Gastroesophageal sphincter (tissue), 4 donors: ENCODE measurements around the gene SULT1B1. TPM values are rescaled to one million over a fixed set of nuclear protein-coding genes. Genes with fewer than 3 reads are reported as not detected.

Experiments used
- ATAC-seq: fragments of 150-250 bp; one replicate; pipeline ENCODE4 v1.9.1; 2016; ENCODE audit warnings: mild to moderate bottlenecking, moderate library complexity
- H3K27ac ChIP-seq, 4 donors: fragments of 200-600 bp; sonication (generic) in 3 of 4; 1 replicate in 3 of 4; 2 replicates in 1 of 4; pipeline ENCODE4 v1.5.1; 2016 to 2019
- H3K27me3 ChIP-seq: fragments of 200-600 bp; sonication (generic); one replicate; pipeline ENCODE4 v1.5.1; 2019
- H3K36me3 ChIP-seq, 2 donors: fragments of 200-600 bp; sonication (generic); one replicate each; pipeline ENCODE4 v1.5.1; 2019; ENCODE audit warnings: control low read depth in 1 of 2
- H3K4me1 ChIP-seq, 3 donors: fragments of 200-600 bp; sonication (generic); 1 replicate in 2 of 3; 2 replicates in 1 of 3; pipeline ENCODE4 v1.5.1; 2016 to 2019; ENCODE audit warnings: control low read depth in 2 of 3
- H3K4me3 ChIP-seq, 2 donors: fragments of 200-600 bp; sonication (generic); one replicate each; pipeline ENCODE4 v1.5.1; 2019; ENCODE audit warnings: mild to moderate bottlenecking in 1 of 2, moderate library complexity in 1 of 2
- H3K9me3 ChIP-seq, 3 donors: fragments of 200-600 bp; sonication (generic); one replicate each; pipeline ENCODE4 v1.5.1; 2017 to 2019; ENCODE audit warnings: control low read depth in 2 of 3
- CTCF ChIP-seq, 4 experiments: fragments of 200-600 bp in 2 of 4; fragments of 450-650 bp in 2 of 4; sonication (generic) in 1 of 4; IDR thresholded peaks; one replicate each; pipeline ENCODE4 v1.5.1; 2017 to 2019; ENCODE audit warnings: antibody characterized with exemption in 4 of 4, mild to moderate bottlenecking in 2 of 4, moderate library complexity in 2 of 4
- EP300 ChIP-seq: sonication (generic); formaldehyde crosslinking; IDR thresholded peaks from one replicate; pipeline ENCODE4 v1.6.1; 2017; ENCODE audit warnings: antibody characterized with exemption, mild to moderate bottlenecking
- POLR2A ChIP-seq, 2 donors: fragments of 450-650 bp; IDR thresholded peaks; one replicate each; pipeline ENCODE4 v1.6.1; 2017; ENCODE audit warnings: antibody characterized with exemption in 2 of 2, mild to moderate bottlenecking in 2 of 2, moderate library complexity in 1 of 2
- POLR2AphosphoS5 ChIP-seq: sonication (generic); formaldehyde crosslinking; IDR thresholded peaks from one replicate; pipeline ENCODE4 v1.6.1; 2017; ENCODE audit warnings: antibody characterized with exemption
- WGBS, 2 donors: methylation state at CpG; one replicate each; pipeline ENCODE4 v1.1.5; 2018; ENCODE audit warnings: low coverage in 1 of 2; 5-methylcytosine and 5-hydroxymethylcytosine counted together
- total RNA-seq, 4 donors: library from RNA; depleted of rRNA; stranded (reverse); fragments of >200 nt; gene quantifications; one replicate each; pipeline ENCODE4 v1.1.0, GENCODE V29; 2016

SULT1B1 gene
- total RNA-seq, 4 donors from 2014 or later = 0.27 to 1.3 (median 0.87) TPM

GRCh38 chr4:69753686-69754085 lies 6.7 kb downstream of the SULT1B1 start:
- TF ChIP-seq POLR2AphosphoS5 (no peak), EP300 (no peak), POLR2A (IDR thresholded peaks at IDR 0.05) (no peak), CTCF (IDR thresholded peaks at IDR 0.05) (no peak)
- Histone ChIP-seq H3K27me3 (no peaks in the 10 kb centered on the region), H3K9me3 (no peaks in the 10 kb centered on the region), H3K27ac (no peak overlapping the region), H3K4me3 (no peak overlapping the region), H3K4me1 (no peaks in the 10 kb centered on the region), H3K36me3 (no peaks in the 10 kb centered on the region)
- ATAC-seq = no peak
- 44 to 50% methylated on average over 1 of the region's 1 CpG for WGBS, 2 donors

- TF ChIP-seq POLR2AphosphoS5 (no peak), CTCF (IDR thresholded peaks at IDR 0.05) (no peak), EP300 (no peak), POLR2A (IDR thresholded peaks at IDR 0.05) (no peak)
- Histone ChIP-seq H3K4me3 (no peak overlapping the region), H3K4me1 (no peaks in the 10 kb centered on the region), H3K9me3 (peaks cover 0 to 8% (median 0%) of the 10 kb centered on the region in 3 donors), H3K27me3 (no peaks in the 10 kb centered on the region), H3K27ac (no peak overlapping the region), H3K36me3 (no peaks in the 10 kb centered on the region)
- ATAC-seq = no peak
These were observed 10.1 kb downstream of the SULT1B1 start for GRCh38 chr4:69750346-69750745.

- no peaks in the 10 kb centered on the region for H3K27me3 ChIP-seq
- no peak overlapping the region for H3K27ac ChIP-seq
- WGBS, 2 donors = 86 to 89% methylated on average over 2 of the region's 2 CpGs
- H3K4me1 ChIP-seq = no peaks in the 10 kb centered on the region
- H3K4me3 ChIP-seq = no peak overlapping the region
- no peaks in the 10 kb centered on the region for H3K36me3 ChIP-seq
- no peak for ATAC-seq
- TF ChIP-seq CTCF (IDR thresholded peaks at IDR 0.05) (no peak), POLR2AphosphoS5 (no peak), EP300 (no peak), POLR2A (IDR thresholded peaks at IDR 0.05) (no peak)
- H3K9me3 ChIP-seq = peaks cover 0 to 8% (median 0%) of the 10 kb centered on the region in 3 donors
These were observed 10.6 kb downstream of the SULT1B1 start for GRCh38 chr4:69749771-69750170.

- peaks cover 0 to 8% (median 0%) of the 10 kb centered on the region in 3 donors for H3K9me3 ChIP-seq
- TF ChIP-seq POLR2A (IDR thresholded peaks at IDR 0.05) (no peak), EP300 (no peak)
- no peaks in the 10 kb centered on the region for H3K36me3 ChIP-seq
- no peak overlapping the region for H3K4me3 ChIP-seq
- 13 to 38% methylated on average over 1 of the region's 1 CpG for WGBS, 2 donors
- no peak for ATAC-seq
- no peak overlapping the region for H3K27ac ChIP-seq
- no peaks in the 10 kb centered on the region for H3K4me1 ChIP-seq
- H3K27me3 ChIP-seq = no peaks in the 10 kb centered on the region
These were observed 12.2 kb downstream of the SULT1B1 start for GRCh38 chr4:69748173-69748572.

- ATAC-seq = no peak
- Histone ChIP-seq H3K27me3 (no peaks in the 10 kb centered on the region), H3K4me3 (no peak overlapping the region), H3K36me3 (no peaks in the 10 kb centered on the region), H3K27ac (no peak overlapping the region), H3K4me1 (no peaks in the 10 kb centered on the region), H3K9me3 (peaks cover 0 to 8% (median 0%) of the 10 kb centered on the region in 3 donors)
- TF ChIP-seq POLR2AphosphoS5 = no peak
- no peak for TF ChIP-seq POLR2A (IDR thresholded peaks at IDR 0.05)
- TF ChIP-seq CTCF (IDR thresholded peaks at IDR 0.05) = no peak
- TF ChIP-seq EP300 = no peak
- WGBS, 2 donors = 100% methylated on average over 1 to 2 of the region's 11 CpGs
These were observed 16.3 kb downstream of the SULT1B1 start for GRCh38 chr4:69744157-69744478.
